Endothelial cell (in vitro differentiated cells): ENCODE measurements around the gene RESP18. TPM values are rescaled to one million over a fixed set of nuclear protein-coding genes. Genes with fewer than 3 reads are reported as not detected.

Source experiments
- DNase-seq: peaks from one replicate; pipeline ENCODE4 v3.0.0; 2021; ENCODE audit warnings: low spot score
- H3K27ac Mint-ChIP-seq: one replicate; pipeline ENCODE4 v1.8.0; 2021; ENCODE audit warnings: mixed read lengths, inconsistent platforms; ENCODE audit not compliant: unreplicated experiment
- H3K27me3 Mint-ChIP-seq: one replicate; pipeline ENCODE4 v1.8.0; 2021; ENCODE audit warnings: mild to moderate bottlenecking, moderate library complexity, mixed read lengths, inconsistent platforms; ENCODE audit not compliant: unreplicated experiment
- H3K36me3 Mint-ChIP-seq: one replicate; pipeline ENCODE4 v1.8.0; 2021; ENCODE audit warnings: mild to moderate bottlenecking, low read depth, mixed read lengths, inconsistent platforms; ENCODE audit not compliant: unreplicated experiment
- H3K4me1 Mint-ChIP-seq: one replicate; pipeline ENCODE4 v1.8.0; 2021; ENCODE audit warnings: mild to moderate bottlenecking, mixed read lengths, inconsistent platforms; ENCODE audit not compliant: unreplicated experiment
- H3K4me3 Mint-ChIP-seq: one replicate; pipeline ENCODE4 v1.8.0; 2021; ENCODE audit warnings: mild to moderate bottlenecking, mixed read lengths, inconsistent platforms; ENCODE audit not compliant: unreplicated experiment
- H3K9me3 Mint-ChIP-seq: one replicate; pipeline ENCODE4 v1.8.0; 2021; ENCODE audit warnings: mixed read lengths, inconsistent platforms; ENCODE audit not compliant: unreplicated experiment
- CTCF ChIP-seq: fragments of 200-600 bp; sonication (generic); IDR thresholded peaks from one replicate; pipeline ENCODE4 v1.5.0; 2021; ENCODE audit warnings: antibody characterized with exemption; ENCODE audit not compliant: unreplicated experiment
- total RNA-seq: library from RNA; stranded (reverse); fragmentation: NEBNext Ultra II Directional; extraction: Animal tissue kit (Norgen Biotek cat#: 25700); gene quantifications from one replicate; pipeline ENCODE4 v1.2.1, GENCODE V29; 2021; ENCODE audit not compliant: unreplicated experiment

The RESP18 gene
- total RNA-seq, 1 donor from 2014 or later: not detected

- no peak overlapping the region for H3K27ac Mint-ChIP-seq
- H3K4me3 Mint-ChIP-seq: no peak overlapping the region
- no peaks in the 10 kb centered on the region for H3K36me3 Mint-ChIP-seq
- peaks cover 4% of the 10 kb centered on the region for H3K4me1 Mint-ChIP-seq
- DNase-seq: no peak
- no peaks in the 10 kb centered on the region for H3K9me3 Mint-ChIP-seq
- H3K27me3 Mint-ChIP-seq: peaks cover 13% of the 10 kb centered on the region
- no peak for TF ChIP-seq CTCF
Measured at GRCh38 chr2:219350215-219350614, 17.7 kb upstream of the RESP18 start.

DNA sequence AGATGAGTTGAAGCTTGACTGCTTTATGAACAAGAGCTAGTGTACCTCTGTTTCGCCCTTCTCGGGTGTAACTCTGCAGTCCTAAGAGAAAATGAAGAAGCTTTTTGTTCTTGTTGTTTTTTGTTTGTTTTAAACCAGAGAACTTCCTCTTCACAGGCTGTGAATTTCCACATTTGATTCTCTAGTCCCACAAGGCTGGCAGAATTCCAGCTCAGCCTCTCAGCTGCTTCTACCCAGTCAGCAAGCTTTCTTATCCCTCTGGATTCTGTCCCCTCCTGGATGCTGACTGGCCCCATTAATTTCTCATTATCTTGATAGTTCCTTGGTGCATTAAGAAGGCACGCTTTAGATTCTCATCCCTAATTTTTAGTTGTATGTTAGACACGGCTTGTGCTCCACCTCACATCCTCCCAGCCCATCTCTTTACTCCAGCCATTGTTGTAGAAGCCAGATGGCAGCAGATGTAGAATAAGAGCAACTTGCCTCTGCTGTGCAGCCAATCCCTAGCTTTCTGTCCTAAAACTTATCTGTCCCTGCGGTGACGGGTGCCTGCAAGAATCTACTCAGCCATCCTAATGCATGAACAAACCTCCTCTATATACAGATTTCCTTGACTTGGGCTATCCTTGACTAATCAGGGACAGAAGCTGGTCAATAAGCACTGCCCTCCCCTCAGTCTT lies 12.3 kb upstream of the RESP18 start:
- Mint-ChIP-seq H3K27ac (peak overlapping the region; percentile 94), H3K36me3 (no peaks in the 10 kb centered on the region), H3K9me3 (no peaks in the 10 kb centered on the region), H3K4me1 (peaks cover 14% of the 10 kb centered on the region), H3K27me3 (peaks cover 2% of the 10 kb centered on the region), H3K4me3 (peak overlapping the region; percentile 21)
- no peak for TF ChIP-seq CTCF
- no peak for DNase-seq

- Mint-ChIP-seq H3K27me3 (peaks cover 16% of the 10 kb centered on the region), H3K36me3 (no peaks in the 10 kb centered on the region), H3K9me3 (no peaks in the 10 kb centered on the region), H3K4me3 (no peak overlapping the region), H3K27ac (no peak overlapping the region), H3K4me1 (peaks cover 3% of the 10 kb centered on the region)
- no peak for TF ChIP-seq CTCF
- no peak for DNase-seq
Measured at GRCh38 chr2:219335373-219335786, 2.8 kb upstream of the RESP18 start.

DNA sequence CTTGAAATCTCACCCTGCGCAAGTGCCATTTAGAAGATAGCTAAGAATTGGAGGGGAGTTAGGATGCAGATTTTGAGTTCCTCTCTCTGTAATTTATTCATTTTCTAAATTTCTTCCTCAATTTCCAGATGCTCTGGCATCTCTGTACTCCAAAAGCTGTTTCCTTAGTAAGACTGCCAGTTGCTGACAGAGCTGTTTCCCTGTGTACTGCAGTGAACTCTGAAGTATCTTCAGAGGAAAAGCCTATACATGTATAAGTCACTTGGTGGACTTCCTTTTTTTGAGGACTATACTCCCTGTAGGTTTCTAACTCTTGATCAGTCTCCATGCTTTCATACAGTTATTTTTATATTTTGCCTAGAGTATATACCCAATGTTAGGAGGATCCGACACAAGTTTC lies 1.5 kb upstream of the RESP18 start:
- Mint-ChIP-seq H3K9me3 (no peaks in the 10 kb centered on the region), H3K4me1 (peaks cover 3% of the 10 kb centered on the region), H3K27ac (no peak overlapping the region), H3K4me3 (no peak overlapping the region), H3K27me3 (peaks cover 19% of the 10 kb centered on the region), H3K36me3 (no peaks in the 10 kb centered on the region)
- no peak for DNase-seq
- no peak for TF ChIP-seq CTCF

GRCh38 chr2:219331560-219332213 lies 857 bp downstream of the RESP18 start:
- Mint-ChIP-seq H3K4me3 (no peak overlapping the region), H3K9me3 (no peaks in the 10 kb centered on the region), H3K4me1 (peaks cover 3% of the 10 kb centered on the region), H3K27ac (no peak overlapping the region), H3K27me3 (peaks cover 21% of the 10 kb centered on the region), H3K36me3 (no peaks in the 10 kb centered on the region)
- TF ChIP-seq CTCF: no peak
- peak; percentile 82 for DNase-seq
